ENCODE results near the gene GRM5.

GRM5 gene

DNA sequence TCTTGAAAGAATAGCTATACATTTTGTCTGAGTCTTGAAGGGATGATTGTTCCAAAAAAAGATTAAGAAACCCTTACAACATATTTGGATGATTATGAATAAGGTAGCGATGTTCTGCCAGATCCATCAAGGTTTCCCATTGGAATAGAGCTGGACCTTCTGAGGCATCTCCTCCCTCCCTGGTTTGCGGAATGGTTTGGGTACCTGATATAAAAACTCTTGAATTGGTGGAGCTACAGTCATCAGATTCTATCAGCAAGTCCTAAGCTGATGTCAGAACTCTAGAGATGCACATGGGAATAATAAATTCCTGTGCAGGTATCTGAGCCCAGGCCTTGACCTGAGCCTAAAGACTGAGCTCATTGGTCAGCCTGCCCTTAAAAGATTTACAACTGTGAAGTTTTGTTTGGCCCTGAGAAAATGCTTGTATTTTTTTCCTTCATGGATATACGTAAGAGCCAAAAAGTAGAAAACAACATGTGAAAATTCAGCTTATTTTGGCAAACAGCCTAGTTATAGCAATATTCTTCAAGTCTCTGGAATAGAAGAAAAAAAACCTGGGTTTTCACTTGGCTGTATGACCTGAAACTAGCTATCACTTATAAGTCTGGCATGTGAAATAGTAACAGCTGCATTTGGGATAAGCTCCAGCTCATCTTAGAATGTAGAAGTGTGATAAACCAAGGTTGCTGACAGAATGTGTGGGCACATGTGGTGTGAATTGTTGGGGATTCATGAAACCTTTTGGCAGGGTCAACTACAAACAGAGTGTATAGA, 462.5 kb downstream of the GRM5 start:
- DNase-seq, result no peak

DNA sequence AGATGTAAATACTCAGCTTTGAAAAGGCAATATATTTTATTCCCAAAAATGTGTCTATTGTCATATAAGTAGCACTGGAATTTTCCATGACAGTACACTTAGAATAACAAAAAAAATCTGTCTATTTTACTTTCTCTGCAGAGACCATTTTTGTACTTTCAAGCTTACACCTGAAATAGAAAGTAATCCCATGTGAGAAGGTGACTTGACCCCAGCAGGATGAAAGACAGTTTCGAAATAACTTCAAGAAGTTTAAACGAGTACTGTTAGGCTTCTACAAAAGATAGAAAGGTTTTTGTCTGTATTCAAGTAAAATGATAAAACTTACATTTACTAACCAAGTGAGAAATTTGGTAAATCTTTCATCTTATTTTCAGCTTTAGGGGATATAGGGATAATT, 468.4 kb downstream of the GRM5 start:
- DNase-seq, result no peak

DNA sequence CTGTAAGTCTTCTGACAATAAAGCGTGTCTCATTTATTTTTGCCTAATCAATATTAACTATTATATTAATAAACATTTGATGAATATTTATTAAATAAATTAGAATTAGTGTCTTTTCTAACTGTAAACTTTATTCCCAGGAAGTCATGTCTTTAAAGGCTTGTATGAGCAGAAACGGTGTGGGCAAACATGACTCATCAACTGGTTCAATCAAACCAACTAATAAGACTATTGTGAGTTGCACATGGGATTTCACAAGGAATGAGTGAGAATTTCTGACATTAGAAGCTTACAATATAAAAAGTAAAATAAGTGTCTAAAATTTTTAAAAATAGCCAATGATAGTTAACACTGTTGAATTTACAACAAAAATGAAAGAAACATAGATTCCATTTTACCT, 469.0 kb downstream of the GRM5 start:
- no peak for DNase-seq

DNA sequence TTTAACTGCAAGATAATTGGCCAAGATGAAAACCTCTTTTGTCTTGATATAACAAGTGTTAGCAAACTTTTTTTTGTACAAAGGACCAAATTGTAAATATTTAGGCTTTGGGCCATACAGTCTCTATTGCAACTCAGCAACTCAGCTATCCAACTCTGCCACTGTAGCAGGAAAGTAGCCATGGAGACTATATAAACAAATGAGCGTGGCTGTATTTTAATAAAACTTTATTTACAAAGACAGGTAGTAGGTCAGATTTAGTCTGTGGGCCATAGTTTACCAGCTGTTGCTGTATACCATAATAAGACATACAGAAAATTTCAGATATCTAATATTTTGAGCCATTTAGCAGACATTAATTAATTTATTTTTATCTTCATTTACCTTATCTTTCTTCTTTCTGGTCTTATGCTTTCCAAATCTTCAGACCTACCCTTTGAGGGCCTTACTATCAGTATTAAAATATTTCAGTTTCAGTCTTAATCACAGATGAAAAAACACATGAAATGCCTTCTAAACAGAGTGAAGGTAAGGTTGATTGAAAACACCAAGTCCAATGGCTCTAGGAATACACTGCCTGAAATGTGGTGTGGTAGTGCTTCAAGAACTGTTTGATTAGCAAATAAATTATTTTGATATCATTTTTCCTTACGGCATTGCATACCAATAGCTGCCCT, 471.4 kb downstream of the GRM5 start:
- no peak for DNase-seq

DNA sequence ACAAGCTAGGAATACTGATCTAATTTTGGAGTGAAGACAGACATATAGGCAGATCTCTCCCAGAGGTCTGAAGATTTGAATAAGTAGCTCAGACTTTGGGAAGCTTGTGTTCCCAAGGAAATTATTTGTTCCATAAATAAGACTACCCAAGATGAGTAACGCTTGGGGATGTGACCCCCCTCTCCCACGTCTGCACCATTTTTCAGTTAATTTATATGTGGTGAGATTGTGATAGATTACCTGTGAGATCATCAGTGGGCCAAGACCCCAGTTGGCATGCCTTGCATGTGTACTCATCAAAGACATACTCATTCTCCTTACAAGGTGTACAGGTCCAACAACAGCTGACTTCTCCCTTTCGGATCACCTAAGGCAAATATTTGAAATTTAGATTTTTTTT, 475.4 kb downstream of the GRM5 start:
- no peak for DNase-seq

DNA sequence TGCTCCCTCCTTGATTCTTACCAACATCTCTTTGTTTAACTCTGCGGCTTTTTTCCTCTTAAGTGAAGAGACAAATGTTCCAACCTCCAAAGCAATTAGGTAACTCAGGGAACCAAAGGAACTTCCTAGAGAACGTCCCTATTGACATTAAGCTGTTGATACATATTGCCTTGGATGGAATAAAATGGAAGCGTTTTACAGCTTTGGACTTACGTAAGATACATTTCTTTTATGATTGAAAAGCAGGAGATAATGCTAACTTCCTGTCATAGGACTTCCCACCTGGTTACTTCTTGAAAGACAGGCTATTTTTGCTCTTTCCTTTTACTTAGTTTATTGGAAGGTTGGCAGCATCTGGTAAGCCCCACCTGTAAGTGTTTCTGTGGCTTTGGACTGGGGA, 482.5 kb downstream of the GRM5 start:
- DNase-seq, result peak; percentile 15

DNA sequence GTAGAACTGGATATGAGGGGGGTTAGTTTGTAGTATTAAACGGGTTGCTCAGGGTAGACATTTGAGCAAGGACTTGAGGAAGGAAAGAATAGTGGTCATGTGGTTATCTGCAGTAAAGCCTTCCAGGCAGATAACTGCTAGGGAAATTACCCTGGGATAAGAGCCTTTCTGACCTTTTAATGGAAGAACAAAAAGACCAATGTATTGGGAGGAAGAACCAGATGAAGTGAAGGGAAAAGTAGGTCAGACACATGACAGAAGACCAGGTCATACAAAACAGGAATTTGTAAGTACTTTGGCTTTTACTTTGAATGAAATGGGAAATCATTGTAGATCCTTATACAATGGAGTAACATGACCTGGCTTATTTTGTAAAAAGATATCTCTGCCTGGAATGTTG, 486.3 kb downstream of the GRM5 start:
- no peak for DNase-seq

DNA sequence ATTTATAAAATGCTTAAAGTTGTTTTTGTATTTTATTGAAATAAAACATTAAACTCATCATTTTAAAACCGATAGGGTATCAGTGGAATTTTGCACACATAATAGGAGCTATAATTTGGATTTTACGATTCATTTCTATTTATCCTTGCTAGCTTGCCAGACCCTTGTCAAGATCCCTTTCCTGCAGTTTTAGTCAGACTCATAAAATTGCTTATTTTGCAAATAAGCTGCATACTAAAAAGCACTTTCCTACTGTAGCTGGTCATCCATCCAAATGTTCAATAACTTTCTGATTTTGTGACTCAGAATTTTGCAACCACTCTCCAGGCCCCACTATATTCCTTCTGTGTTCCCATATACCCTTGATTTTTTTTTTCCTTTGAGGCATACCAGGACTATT, 489.0 kb downstream of the GRM5 start:
- no peak for DNase-seq

DNA sequence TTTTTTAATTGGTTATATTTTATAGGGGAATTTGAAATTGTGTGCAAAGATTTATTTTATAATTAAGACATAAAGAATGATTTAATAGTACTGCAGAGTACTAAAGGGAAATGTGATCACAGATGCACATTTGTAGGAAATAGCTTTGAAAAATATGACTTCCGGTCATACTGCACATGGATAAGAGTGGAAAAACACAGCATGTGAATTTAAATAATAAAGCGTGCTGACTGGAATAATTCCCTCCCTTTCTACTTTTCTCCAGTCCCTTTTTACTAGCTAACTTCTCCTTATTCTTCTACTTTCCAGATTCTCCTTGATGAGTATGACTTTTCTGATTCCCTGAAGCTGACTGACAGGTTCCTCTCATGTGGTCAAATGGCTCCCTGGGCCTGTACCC, 489.9 kb downstream of the GRM5 start:
- no peak for DNase-seq

DNA sequence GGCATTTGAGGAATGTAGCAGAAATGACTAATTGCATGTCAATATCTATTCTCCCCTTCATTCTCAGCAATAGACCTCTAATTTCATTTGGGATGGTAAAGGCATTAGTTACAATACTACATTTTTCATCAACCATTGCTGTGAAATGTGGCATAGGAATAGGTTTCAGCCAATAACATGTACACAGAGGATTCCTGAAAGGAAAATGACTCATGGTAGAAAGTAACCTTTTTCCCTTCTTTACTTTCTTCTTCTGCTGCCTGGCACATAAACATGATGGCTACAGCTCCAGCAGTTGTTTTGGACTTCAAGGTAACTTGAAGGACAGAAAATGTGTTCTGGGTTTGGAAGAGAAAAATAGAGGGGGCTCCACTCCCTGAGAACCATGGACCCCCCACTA, 496.4 kb downstream of the GRM5 start:
- DNase-seq, result no peak

DNA sequence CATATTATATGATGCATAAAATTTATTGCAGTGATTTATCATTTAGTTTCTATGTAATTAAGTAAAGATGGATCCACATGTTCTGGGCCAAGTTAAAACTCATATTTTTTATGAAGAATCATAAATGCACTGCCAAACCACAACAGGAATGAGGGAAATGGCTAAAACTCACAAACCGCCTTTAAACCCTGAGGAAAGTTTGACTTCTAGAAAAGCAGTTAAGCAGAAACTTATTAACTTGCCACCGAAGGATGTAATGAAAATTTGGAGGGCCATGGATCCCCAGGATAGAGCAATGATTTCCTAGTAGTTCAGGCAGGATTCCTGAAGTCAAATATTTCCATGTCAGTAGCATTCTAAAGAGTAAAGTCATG, 510.0 kb downstream of the GRM5 start:
- DNase-seq, result no peak

DNA sequence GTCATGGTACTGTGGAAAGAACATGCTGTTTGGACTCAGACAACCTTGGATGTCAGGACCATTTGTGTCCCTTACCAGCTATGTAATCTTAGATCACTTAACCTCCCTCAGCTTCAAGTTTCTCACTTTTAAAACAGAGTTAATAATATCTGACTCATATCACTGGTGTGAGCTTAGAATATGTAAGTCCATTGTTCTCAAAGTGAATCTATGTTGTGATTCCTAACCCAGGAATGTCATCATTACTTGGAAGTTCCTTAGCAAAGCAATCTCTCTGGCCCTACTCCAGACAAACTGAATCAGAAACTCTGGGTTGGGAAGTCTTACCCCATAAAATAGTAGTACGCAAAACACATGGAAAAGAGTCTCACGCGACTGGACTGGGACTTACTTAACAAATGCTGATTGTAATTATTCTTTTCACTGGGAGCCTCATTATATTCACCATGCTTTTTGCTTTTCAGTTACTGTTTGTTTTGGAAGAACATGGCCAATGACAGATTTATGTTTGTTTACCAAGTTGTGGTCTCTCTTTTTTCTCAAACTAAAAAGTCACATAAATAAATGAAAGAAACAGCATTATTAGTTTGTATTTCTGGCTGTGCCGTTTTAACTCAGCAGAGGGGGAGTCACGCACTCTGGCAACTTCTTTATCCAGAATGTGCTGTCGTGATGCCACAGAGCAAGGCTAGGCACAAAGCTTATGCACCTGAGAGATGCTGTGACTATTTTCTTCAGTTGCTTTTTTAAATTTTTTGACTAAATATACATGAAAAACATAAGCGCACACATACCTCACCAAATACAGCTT, 510.6 kb downstream of the GRM5 start:
- DNase-seq, result peak; percentile 37

DNA sequence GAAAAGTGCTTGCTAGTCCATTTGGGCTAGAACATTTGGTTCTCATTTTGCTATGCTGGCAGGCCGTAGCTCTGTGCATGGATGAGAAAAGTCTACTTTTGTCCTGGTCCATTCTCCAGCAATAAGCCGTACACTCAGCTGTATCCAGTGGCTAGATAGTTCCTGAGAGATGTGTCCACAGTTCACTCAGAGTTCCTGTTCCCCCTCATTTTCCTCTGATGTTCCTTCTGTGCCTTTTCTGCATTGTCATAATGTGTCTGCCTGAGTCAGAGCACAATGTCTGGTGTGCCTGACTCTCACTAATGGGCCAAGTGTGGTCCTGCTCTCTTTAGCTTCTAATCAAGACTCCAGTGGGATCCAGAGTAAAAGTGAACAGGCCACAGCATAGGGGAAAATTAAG, 512.6 kb downstream of the GRM5 start:
- DNase-seq, result peak; percentile 10

DNA sequence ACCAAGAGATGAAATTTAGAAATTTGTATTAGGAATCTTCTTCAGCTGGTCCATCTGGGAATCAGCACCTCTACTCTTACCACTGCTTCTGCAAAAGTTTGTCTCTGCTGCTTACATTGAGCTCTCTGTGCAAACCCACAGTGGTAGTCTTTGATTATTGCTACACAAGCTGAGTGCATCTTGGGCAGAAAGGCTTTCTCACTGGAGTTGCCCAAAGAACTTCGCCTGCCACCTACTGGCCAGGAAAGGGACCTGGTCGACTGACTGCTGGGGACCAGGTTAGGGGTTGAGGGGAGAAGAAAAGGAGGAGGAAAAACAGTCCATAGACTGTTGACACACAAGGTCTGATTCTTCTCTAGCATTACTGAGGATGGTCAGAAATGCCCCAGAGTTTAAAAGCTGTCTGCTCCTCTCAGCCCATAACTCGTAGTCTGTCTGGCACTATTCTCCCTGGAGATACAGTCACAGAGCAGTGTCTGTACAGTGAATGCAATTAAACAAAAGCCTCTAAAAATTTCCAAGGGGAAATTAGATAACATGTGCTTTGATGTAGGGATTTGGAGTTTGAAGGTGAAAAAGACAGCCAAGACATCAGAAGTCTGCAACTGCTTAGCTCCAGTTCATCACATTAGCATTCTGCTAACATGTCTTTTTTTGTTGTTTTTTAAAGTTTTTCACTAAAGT, 513.3 kb downstream of the GRM5 start:
- peak; percentile 82 for DNase-seq

DNA sequence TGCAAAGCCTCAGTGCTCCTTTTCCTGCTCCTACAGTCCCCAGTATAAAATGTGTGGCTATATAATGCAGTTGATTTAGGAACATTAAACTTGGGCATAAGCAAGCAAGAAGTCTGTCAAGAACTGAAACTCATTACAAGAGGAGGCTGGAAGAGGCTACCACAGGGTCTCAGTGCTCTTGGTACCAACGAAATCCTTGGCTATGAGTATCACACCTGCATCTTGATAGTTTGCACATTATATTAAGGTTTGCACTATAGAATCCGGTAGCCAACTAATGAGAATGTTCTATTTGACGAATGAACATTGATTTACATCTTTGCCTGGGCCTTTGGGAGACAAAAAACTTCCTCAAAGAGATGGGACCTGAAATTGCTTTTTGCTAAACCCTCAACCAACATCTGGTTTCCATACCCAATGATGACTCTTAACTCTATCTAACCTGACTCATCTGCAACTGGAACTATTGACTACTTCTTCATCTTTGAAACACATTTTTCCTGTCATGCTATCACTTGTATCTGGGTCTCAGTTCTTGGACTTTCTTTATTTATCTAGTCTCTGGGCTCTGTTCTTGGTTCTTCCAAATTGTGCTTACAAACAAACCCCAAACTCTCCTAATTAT, 521.0 kb downstream of the GRM5 start:
- DNase-seq, result no peak

DNA sequence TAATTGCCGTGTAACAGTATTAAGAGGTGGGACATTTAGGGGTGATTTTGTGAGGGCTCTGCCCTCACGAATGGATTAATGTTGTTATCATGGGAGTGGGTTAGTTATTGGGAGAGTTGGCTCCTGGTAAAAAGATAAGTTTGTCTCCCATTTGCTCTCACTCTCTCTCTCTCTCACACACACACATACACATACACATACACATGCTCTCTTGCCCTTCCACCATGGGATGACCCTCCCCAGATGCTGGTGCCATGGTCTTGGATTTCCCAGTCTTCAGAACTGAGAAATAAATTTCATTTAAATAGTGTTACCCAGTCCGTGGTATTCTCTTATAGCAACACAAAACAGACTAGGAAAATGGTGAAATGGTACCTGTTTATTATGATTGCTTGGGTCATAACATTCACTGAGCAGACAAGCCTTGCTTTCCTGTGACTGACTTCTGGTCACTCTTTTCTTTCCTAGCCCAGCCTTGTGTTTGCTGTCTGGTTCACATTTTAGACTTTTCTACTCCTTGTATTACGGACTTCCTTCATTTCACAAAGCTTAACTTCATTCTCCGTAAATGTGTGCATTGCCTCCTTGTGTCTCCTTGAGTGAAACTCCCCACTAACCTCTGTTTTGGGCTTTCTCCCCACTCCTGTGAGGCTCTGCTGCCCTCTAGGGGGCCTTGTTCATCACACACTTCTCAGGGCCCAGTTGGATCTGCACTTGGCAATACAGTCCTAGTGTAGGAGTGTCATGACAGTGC, 521.7 kb downstream of the GRM5 start:
- DNase-seq, result peak; percentile 92

DNA sequence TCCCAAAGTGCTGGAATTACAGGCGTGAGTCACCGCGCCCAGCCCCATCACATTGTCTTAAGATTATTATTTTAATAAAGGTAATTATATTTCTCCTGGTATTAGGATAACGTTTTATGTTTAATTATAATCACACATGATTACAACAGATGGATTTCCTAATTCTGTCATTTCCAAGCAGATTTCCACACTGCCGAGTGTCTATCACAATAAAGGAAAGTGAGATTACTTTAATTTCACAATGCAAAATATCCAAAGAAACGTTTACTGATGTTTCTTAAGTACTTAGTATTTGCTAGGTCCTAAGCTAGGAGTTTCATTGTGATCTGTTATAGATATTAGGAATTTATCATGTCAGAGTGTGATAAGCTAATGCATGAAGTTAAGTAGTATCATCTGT, 524.8 kb downstream of the GRM5 start:
- DNase-seq, result no peak

DNA sequence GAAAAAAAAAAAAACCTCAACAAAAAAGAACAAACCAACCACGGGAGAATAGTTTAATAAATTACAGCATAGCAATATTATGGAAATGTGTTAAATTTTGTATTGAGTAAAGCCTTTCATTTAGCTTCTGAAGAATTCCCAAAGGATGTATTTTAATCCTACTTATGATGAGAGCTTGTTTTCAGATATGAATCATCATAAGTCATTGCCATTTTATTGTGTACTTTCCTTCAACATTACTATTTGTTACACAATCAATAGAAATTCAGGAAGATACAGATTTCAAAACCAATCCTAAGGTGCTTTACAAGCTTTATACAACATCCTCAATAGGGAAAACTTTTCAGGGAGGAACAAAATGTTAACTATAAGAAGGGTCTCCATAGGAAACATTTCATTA, 527.7 kb downstream of the GRM5 start:
- peak; percentile 15 for DNase-seq

DNA sequence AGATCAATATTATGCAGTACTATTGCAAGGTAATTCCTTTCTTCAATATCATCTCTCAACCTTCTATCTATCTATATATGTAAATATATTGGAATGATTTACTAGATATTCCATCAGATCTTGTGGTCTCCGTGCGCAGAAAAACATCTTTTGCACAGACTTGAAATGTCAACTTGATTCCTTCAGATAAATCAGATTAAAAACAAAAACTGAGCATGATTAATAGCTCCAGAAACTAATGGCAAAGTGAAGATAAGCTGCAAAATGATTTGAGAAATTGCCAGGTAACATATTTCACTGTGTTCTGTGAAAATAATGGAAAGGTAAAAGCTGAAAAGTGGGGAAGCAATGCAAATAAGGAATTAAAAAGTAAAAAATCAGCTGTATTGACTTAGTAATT, 528.2 kb downstream of the GRM5 start:
- DNase-seq, result no peak

DNA sequence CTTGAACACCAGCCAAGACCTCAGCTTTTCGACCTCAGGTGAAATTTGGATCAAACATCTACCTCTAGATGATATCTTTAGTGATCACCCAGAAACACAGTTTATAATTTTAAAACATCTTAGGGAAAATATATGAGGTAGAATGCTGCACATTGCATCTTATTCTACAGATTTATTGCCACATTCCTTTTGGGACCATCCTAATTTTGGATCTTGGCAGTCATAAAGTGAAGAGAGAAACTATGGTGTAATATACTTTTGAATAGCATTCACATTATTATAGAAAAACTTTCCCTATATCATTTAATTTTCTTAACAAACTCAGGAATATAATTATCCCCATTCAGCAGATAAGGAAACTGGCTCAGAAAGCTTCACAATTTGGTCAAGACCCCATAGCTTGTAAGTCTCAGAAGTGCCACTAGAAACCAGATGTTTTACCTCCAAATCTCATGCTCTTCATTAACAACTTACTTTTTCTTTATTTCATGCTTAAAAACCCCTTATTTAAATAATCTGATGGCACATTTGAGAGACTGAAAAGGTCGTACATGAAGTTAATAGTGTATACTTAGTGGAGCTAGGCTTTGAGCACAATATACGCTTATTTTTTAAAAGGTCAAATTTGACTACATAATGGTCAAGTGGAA, 529.0 kb downstream of the GRM5 start:
- DNase-seq, result no peak

DNA sequence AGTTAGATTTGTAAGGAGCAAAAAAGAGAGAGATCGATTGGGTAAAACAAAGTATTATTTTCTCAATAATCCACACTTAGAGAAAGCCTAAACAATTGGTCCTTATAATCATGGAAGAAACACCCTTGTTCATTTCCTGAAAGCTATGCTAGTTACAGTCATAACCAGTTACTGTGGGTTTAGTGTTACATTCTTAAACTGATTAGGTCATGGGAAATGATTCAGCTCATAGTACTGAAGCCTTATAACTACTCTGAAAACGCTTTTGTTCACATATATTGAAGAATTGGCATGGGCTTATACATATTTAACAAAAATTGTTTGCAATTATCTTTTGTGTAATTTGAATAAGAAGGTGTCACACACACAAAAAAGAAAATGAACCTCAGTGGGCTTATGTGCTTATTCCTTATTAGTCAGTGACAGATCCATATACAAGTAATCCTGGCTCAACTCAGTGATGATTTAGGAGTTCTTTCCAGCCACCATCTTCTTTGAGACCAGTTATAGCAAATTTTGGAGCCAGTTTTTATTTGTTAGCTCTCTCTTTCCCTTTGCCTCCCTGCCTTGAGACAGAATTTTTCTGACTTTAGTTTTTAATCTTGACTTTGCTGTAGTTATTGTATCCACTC, 529.8 kb downstream of the GRM5 start:
- peak; percentile 52 for DNase-seq

Measured in NCI-H69 (cell line).